Measurements from ENCODE around the gene INAFM1.

INAFM1 gene

GRCh38 chr19:47309608-47310007, 34.9 kb downstream of the INAFM1 start, which contains the start of gene C5AR1:
Gene C5AR1, plus strand, starts transcription at chr19:47309861. Its CDS starts 35 bp downstream, at chr19:47309896.
- no peak for DNase-seq (ENCODE audit: low read depth, low spot score)

GRCh38 chr19:47310323-47310722, 35.6 kb downstream of the INAFM1 start:
- no peak for DNase-seq (ENCODE audit: low read depth, low spot score)

- no peak for DNase-seq (ENCODE audit: low read depth, low spot score)
These were observed 36.1 kb downstream of the INAFM1 start for GRCh38 chr19:47310819-47311218.

GRCh38 chr19:47312366-47313006, 37.8 kb downstream of the INAFM1 start:
- DNase-seq (ENCODE audit: low read depth, low spot score): no peak

- DNase-seq (ENCODE audit: low read depth, low spot score): no peak
These were observed 39.1 kb downstream of the INAFM1 start for GRCh38 chr19:47313754-47314295.

- DNase-seq (ENCODE audit: low read depth, low spot score): no peak
These were observed 40.6 kb downstream of the INAFM1 start for GRCh38 chr19:47315125-47315821.

- no peak for DNase-seq (ENCODE audit: low read depth, low spot score)
These were observed 41.8 kb downstream of the INAFM1 start for GRCh38 chr19:47316513-47316912.

- DNase-seq (ENCODE audit: low read depth, low spot score): no peak
These were observed 45.5 kb downstream of the INAFM1 start for GRCh38 chr19:47319923-47320871.

GRCh38 chr19:47321630-47322029, 46.9 kb downstream of the INAFM1 start:
- no peak for DNase-seq (ENCODE audit: low read depth, low spot score)

GRCh38 chr19:47322058-47322457, 47.4 kb downstream of the INAFM1 start:
- no peak for DNase-seq (ENCODE audit: low read depth, low spot score)

- DNase-seq (ENCODE audit: low read depth, low spot score): no peak
These were observed 48.7 kb downstream of the INAFM1 start for GRCh38 chr19:47323409-47323808.

- DNase-seq (ENCODE audit: low read depth, low spot score): no peak
These were observed 49.2 kb downstream of the INAFM1 start for GRCh38 chr19:47323872-47324271.

- no peak for DNase-seq (ENCODE audit: low read depth, low spot score)
These were observed 49.8 kb downstream of the INAFM1 start for GRCh38 chr19:47324502-47324901.

Data from activated CD4-positive, CD25-positive, alpha-beta regulatory T cell treated with anti-CD3 and anti-CD28 coated beads, Interleukin-2, amount 50 U/mL, for 16 hours (primary cell).